Prostate gland (tissue), 2 donors: ENCODE data around the gene MTPN.

Experiments used
- POLR2A ChIP-seq: fragments of 450-650 bp; IDR thresholded peaks from one replicate; pipeline ENCODE4 v1.6.1; 2016; ENCODE audit warnings: antibody characterized with exemption, mild to moderate bottlenecking
- POLR2AphosphoS5 ChIP-seq: sonication (generic); formaldehyde crosslinking; IDR thresholded peaks from one replicate; pipeline ENCODE4 v1.6.1; 2017; ENCODE audit warnings: antibody characterized with exemption
- TF ChIP-seq, protein P1 (sequence below), 4 experiments: fragments of 200-600 bp in 2 of 4; fragments of 450-650 bp in 2 of 4; sonication (generic) in 2 of 4; IDR thresholded peaks; 1 replicate in 3 of 4; 2 replicates in 1 of 4; pipeline ENCODE4 v1.5.1; 2016 to 2019; ENCODE audit warnings: antibody characterized with exemption in 4 of 4, mild to moderate bottlenecking in 2 of 4, moderate library complexity in 2 of 4

DNA sequence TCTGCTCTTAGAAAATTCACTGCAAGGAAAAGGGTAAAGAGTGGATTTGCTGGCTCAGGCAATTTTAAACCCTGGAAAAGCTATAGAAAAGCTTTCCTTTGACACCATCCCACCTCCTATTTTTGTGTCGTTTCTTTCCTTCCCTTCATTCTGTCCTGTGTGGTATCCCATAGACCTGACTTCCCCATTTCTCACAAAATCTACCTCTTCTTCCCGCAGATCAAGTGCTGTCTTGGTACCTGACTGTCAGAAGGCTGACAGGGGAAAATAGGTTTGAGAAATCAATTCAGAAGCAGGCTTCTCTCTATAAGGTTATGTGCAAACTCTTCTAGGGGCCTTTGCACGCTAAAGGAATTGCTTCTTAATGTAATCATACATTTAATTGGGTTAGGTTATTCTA lies 98.9 kb downstream of the MTPN start:
- no peak for TF ChIP-seq POLR2A
- TF ChIP-seq, protein P1, sequence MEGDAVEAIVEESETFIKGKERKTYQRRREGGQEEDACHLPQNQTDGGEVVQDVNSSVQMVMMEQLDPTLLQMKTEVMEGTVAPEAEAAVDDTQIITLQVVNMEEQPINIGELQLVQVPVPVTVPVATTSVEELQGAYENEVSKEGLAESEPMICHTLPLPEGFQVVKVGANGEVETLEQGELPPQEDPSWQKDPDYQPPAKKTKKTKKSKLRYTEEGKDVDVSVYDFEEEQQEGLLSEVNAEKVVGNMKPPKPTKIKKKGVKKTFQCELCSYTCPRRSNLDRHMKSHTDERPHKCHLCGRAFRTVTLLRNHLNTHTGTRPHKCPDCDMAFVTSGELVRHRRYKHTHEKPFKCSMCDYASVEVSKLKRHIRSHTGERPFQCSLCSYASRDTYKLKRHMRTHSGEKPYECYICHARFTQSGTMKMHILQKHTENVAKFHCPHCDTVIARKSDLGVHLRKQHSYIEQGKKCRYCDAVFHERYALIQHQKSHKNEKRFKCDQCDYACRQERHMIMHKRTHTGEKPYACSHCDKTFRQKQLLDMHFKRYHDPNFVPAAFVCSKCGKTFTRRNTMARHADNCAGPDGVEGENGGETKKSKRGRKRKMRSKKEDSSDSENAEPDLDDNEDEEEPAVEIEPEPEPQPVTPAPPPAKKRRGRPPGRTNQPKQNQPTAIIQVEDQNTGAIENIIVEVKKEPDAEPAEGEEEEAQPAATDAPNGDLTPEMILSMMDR (IDR thresholded peaks at IDR 0.05), result no peak
- no peak for TF ChIP-seq POLR2AphosphoS5
